ENCODE data around the gene ZNF750. TPM values are rescaled to one million over a fixed set of nuclear protein-coding genes. Genes with fewer than 3 reads are reported as not detected.

The ZNF750 gene
- polyA plus RNA-seq, 1 donor (not counting 4 experiments of a cell fraction or from before 2014, with no cell fraction given): 5.5 TPM

DNA sequence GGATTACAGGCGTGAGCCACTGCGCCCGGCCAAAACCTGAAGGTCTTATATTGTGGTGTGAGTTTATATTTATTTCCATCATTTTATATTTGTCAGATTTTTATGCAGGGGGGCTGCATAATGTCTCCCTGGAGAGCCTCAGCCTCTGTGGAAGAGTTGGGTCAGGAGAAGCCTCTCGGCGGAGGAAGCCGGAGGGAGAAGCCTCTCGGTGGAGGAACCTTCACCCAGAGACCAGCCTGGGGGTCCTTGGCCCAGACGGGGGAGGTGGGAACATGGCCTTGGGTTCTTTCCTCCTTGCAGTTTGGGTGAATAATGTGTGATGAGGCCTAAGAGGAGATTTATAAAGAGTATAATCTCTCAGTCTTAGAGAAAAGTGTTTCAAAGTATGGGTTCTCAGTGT is 22.4 kb upstream of the ZNF750 start:
- no peak for DNase-seq (ENCODE audit: low read depth, low spot score)
- H3K9me1 ChIP-seq (ENCODE audit: control insufficient read depth, extremely low read depth, insufficient read depth, low read length): no peaks in the 10 kb centered on the region
- H3K9ac ChIP-seq (ENCODE audit: control insufficient read depth, extremely low read depth, insufficient read depth, low read length): no peak overlapping the region
- FAIRE-seq: no peak
- H3K4me2 ChIP-seq (ENCODE audit: control insufficient read depth, extremely low read depth, insufficient read depth, low read depth, low read length): no peak overlapping the region
- dilution Hi-C loops (cut with MboI; ENCODE audit: extremely low pct_ligation_motif_present, low sequenced_read_pairs): no loop called here
- no peak overlapping the region for H2AFZ ChIP-seq (ENCODE audit: control insufficient read depth, low read length)
- H3K4me3 ChIP-seq (ENCODE audit: control insufficient read depth in 2 of 3, extremely low read depth in 1 of 3, insufficient read depth in 2 of 3, low read depth in 1 of 3, low read length in 3 of 3): no peak overlapping the region
- H3K36me3 ChIP-seq (ENCODE audit: control insufficient read depth in 2 of 2, extremely low read depth in 1 of 2, insufficient read depth in 2 of 2, low read length in 2 of 2): no peaks in the 10 kb centered on the region
- TF ChIP-seq, protein P1, sequence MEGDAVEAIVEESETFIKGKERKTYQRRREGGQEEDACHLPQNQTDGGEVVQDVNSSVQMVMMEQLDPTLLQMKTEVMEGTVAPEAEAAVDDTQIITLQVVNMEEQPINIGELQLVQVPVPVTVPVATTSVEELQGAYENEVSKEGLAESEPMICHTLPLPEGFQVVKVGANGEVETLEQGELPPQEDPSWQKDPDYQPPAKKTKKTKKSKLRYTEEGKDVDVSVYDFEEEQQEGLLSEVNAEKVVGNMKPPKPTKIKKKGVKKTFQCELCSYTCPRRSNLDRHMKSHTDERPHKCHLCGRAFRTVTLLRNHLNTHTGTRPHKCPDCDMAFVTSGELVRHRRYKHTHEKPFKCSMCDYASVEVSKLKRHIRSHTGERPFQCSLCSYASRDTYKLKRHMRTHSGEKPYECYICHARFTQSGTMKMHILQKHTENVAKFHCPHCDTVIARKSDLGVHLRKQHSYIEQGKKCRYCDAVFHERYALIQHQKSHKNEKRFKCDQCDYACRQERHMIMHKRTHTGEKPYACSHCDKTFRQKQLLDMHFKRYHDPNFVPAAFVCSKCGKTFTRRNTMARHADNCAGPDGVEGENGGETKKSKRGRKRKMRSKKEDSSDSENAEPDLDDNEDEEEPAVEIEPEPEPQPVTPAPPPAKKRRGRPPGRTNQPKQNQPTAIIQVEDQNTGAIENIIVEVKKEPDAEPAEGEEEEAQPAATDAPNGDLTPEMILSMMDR (optimal IDR thresholded peaks at IDR 0.05 in 1 of 3, IDR thresholded peaks at IDR 0.05 in 1 of 3, conservative IDR thresholded peaks at IDR 0.05 in 1 of 3; ENCODE audit: extremely low read depth in 1 of 3, insufficient read depth in 2 of 3, low read length in 3 of 3): no peak
- no peak for TF ChIP-seq EZH2 (IDR thresholded peaks at IDR 0.05; ENCODE audit: low read length)
- H3K27me3 ChIP-seq (ENCODE audit: control insufficient read depth, extremely low read depth, insufficient read depth, low read length): no peaks in the 10 kb centered on the region
- H3K79me2 ChIP-seq (ENCODE audit: control insufficient read depth, insufficient read depth, low read length): peaks cover 14% of the 10 kb centered on the region
- peaks cover 36% of the 10 kb centered on the region for H3K4me1 ChIP-seq (ENCODE audit: control insufficient read depth, extremely low read depth, insufficient read depth, low read length)
- H3K9me3 ChIP-seq (ENCODE audit: control insufficient read depth, low read depth, low read length): no peaks in the 10 kb centered on the region
- no peak overlapping the region for H3K27ac ChIP-seq (ENCODE audit: control insufficient read depth, insufficient read depth, low read length)
- H4K20me1 ChIP-seq (ENCODE audit: control insufficient read depth, extremely low read depth, insufficient read depth, low read length): no peaks in the 10 kb centered on the region

DNA sequence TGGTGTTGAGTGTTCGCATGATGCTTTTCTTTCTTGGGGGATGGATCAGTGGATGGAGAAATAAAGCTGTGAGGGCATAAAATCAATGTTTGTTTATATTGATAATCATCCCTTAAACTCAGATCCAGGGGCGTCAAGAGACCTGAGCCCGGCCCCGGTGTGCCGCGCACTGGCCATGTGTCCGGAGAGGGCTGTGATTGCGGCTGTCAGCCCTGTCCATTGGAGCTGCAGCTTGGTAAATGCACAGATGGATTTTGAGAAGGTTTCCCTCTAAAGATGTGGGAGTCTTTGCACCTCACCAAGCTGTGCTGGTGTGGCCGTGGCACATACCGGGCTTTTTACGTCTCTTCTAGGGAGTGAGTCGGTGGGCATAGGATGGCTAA is 21.6 kb upstream of the ZNF750 start:
- Histone ChIP-seq H3K4me2 (ENCODE audit: control insufficient read depth, extremely low read depth, insufficient read depth, low read depth, low read length) (no peak overlapping the region), H3K9me3 (ENCODE audit: control insufficient read depth, low read depth, low read length) (no peaks in the 10 kb centered on the region)
- dilution Hi-C loops (cut with MboI; ENCODE audit: extremely low pct_ligation_motif_present, low sequenced_read_pairs): no loop called here

More for the DNA sequence above, 21.6 kb upstream of the ZNF750 start:
- FAIRE-seq: no peak
- peaks cover 12% of the 10 kb centered on the region for H3K79me2 ChIP-seq (ENCODE audit: control insufficient read depth, insufficient read depth, low read length)
- no peak overlapping the region for H3K27ac ChIP-seq (ENCODE audit: control insufficient read depth, insufficient read depth, low read length)
- H3K9ac ChIP-seq (ENCODE audit: control insufficient read depth, extremely low read depth, insufficient read depth, low read length): no peak overlapping the region
- H2AFZ ChIP-seq (ENCODE audit: control insufficient read depth, low read length): no peak overlapping the region
- peaks cover 37% of the 10 kb centered on the region for H3K4me1 ChIP-seq (ENCODE audit: control insufficient read depth, extremely low read depth, insufficient read depth, low read length)
- H3K9me1 ChIP-seq (ENCODE audit: control insufficient read depth, extremely low read depth, insufficient read depth, low read length): no peaks in the 10 kb centered on the region
- no peaks in the 10 kb centered on the region for H3K36me3 ChIP-seq (ENCODE audit: control insufficient read depth in 2 of 2, extremely low read depth in 1 of 2, insufficient read depth in 2 of 2, low read length in 2 of 2)
- TF ChIP-seq EZH2 (IDR thresholded peaks at IDR 0.05; ENCODE audit: low read length): no peak
- TF ChIP-seq, protein P1 (optimal IDR thresholded peaks at IDR 0.05 in 1 of 3, IDR thresholded peaks at IDR 0.05 in 1 of 3, conservative IDR thresholded peaks at IDR 0.05 in 1 of 3; ENCODE audit: extremely low read depth in 1 of 3, insufficient read depth in 2 of 3, low read length in 3 of 3): no peak
- H3K27me3 ChIP-seq (ENCODE audit: control insufficient read depth, extremely low read depth, insufficient read depth, low read length): no peaks in the 10 kb centered on the region
- H4K20me1 ChIP-seq (ENCODE audit: control insufficient read depth, extremely low read depth, insufficient read depth, low read length): no peaks in the 10 kb centered on the region
- H3K4me3 ChIP-seq (ENCODE audit: control insufficient read depth in 2 of 3, extremely low read depth in 1 of 3, insufficient read depth in 2 of 3, low read depth in 1 of 3, low read length in 3 of 3): no peak overlapping the region
- no peak for DNase-seq (ENCODE audit: low read depth, low spot score)

Measured in keratinocyte (primary cell).